Immature natural killer cell (primary cell): ENCODE measurements around the gene SEMA7A. TPM values are rescaled to one million over a fixed set of nuclear protein-coding genes. Genes with fewer than 3 reads are reported as not detected.

Experiments
- DNase-seq, 3 donors: peaks; one replicate each; pipeline ENCODE4 v3.0.0; 2022; ENCODE audit warnings: mixed read lengths in 1 of 3
- H3K27ac Mint-ChIP-seq, 6 donors: one replicate each; pipeline ENCODE4 v1.8.0; 2020; ENCODE audit warnings: mixed read lengths in 6 of 6, mild to moderate bottlenecking in 5 of 6, inconsistent platforms in 4 of 6, moderate library complexity in 3 of 6
- H3K27me3 Mint-ChIP-seq, 3 donors: one replicate each; pipeline ENCODE4 v1.8.0; 2020 to 2021; ENCODE audit warnings: low read depth in 3 of 3, mild to moderate bottlenecking in 3 of 3, mixed read lengths in 3 of 3, moderate library complexity in 3 of 3, inconsistent platforms in 1 of 3
- H3K36me3 Mint-ChIP-seq, 3 donors: one replicate each; pipeline ENCODE4 v1.8.0; 2020; ENCODE audit warnings: mixed read lengths in 3 of 3, inconsistent platforms in 2 of 3, mild to moderate bottlenecking in 2 of 3
- H3K4me1 Mint-ChIP-seq, 2 donors: one replicate each; pipeline ENCODE4 v1.8.0; 2020; ENCODE audit warnings: inconsistent platforms in 2 of 2, mild to moderate bottlenecking in 2 of 2, mixed read lengths in 2 of 2, moderate library complexity in 1 of 2
- H3K4me3 Mint-ChIP-seq, 5 donors: one replicate each; pipeline ENCODE4 v1.8.0; 2020; ENCODE audit warnings: mild to moderate bottlenecking in 5 of 5, mixed read lengths in 5 of 5, inconsistent platforms in 3 of 5, moderate library complexity in 3 of 5
- H3K9me3 Mint-ChIP-seq, 6 donors: one replicate each; pipeline ENCODE4 v1.8.0; 2020; ENCODE audit warnings: mild to moderate bottlenecking in 6 of 6, mixed read lengths in 6 of 6, inconsistent platforms in 4 of 6, moderate library complexity in 3 of 6
- polyA plus RNA-seq, 3 donors: library from polyadenylated mRNA; unstranded; fragments of 300-500 nt; fragmentation: Illumina TruSeq; gene quantifications; one replicate each; pipeline ENCODE4 v1.2.3, GENCODE V29; 2021

Gene SEMA7A
- polyA plus RNA-seq, 3 donors from 2014 or later: 0.90 to 3.7 TPM; not detected in 1

- peaks cover 5 to 20% (median 10%) of the 10 kb centered on the region in 3 donors for H3K36me3 Mint-ChIP-seq
- H3K27ac Mint-ChIP-seq: no peak overlapping the region
- H3K4me3 Mint-ChIP-seq: no peak overlapping the region
- no peak for DNase-seq
- H3K9me3 Mint-ChIP-seq: no peaks in the 10 kb centered on the region
- H3K4me1 Mint-ChIP-seq: peaks cover 10% of the 10 kb centered on the region in 2 donors
- H3K27me3 Mint-ChIP-seq: peaks cover 0 to 4% (median 0%) of the 10 kb centered on the region in 3 donors
These were observed 19.0 kb downstream of the SEMA7A start for GRCh38 chr15:74414603-74415338.

- H3K4me3 Mint-ChIP-seq: no peak overlapping the region
- no peaks in the 10 kb centered on the region for H3K9me3 Mint-ChIP-seq
- H3K4me1 Mint-ChIP-seq: peaks cover 5 to 6% of the 10 kb centered on the region in 2 donors
- H3K36me3 Mint-ChIP-seq: peaks cover 5 to 20% (median 10%) of the 10 kb centered on the region in 3 donors
- H3K27me3 Mint-ChIP-seq: peaks cover 0 to 4% (median 0%) of the 10 kb centered on the region in 3 donors
- no peak for DNase-seq
- peak overlapping the region in 1 of 6 donors; percentile 4 for H3K27ac Mint-ChIP-seq
These were observed 19.6 kb downstream of the SEMA7A start for GRCh38 chr15:74414081-74414580.

GRCh38 chr15:74413350-74414080 lies 20.2 kb downstream of the SEMA7A start:
- Mint-ChIP-seq H3K4me3 (no peak overlapping the region), H3K4me1 (peaks cover 2 to 6% of the 10 kb centered on the region in 2 donors), H3K27ac (no peak overlapping the region), H3K36me3 (peaks cover 5 to 20% (median 10%) of the 10 kb centered on the region in 3 donors), H3K27me3 (peaks cover 0 to 4% (median 0%) of the 10 kb centered on the region in 3 donors), H3K9me3 (no peaks in the 10 kb centered on the region)
- no peak for DNase-seq

DNA sequence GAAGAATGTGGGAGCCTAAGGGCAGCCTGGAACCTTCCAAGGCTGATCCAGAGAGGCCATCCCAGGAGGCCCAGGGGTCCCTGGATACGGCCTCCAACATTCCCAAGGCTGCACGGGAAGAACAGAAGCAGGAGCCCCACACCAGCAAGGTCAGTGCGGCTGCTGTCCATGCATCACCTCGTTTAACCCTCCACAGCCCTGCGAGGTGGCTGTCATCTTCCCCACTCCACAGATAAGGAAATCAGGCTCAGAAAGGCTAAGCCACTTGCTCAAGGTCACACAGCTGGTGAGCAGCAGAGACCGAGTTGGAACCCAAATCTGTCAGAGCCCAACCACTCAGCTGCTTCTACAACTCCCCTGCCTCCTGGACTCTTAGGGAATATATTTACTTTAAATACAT lies 21.6 kb downstream of the SEMA7A start:
- H3K4me3 Mint-ChIP-seq: no peak overlapping the region
- H3K4me1 Mint-ChIP-seq: peaks cover 2 to 9% of the 10 kb centered on the region in 2 donors
- H3K27me3 Mint-ChIP-seq: peaks cover 0 to 4% (median 0%) of the 10 kb centered on the region in 3 donors
- DNase-seq: no peak
- H3K36me3 Mint-ChIP-seq: peaks cover 5 to 20% (median 10%) of the 10 kb centered on the region in 3 donors
- no peak overlapping the region for H3K27ac Mint-ChIP-seq
- no peaks in the 10 kb centered on the region for H3K9me3 Mint-ChIP-seq

- H3K27me3 Mint-ChIP-seq: peaks cover 0 to 4% (median 0%) of the 10 kb centered on the region in 3 donors
- no peak overlapping the region for H3K4me3 Mint-ChIP-seq
- H3K9me3 Mint-ChIP-seq: no peaks in the 10 kb centered on the region
- peaks cover 2 to 14% of the 10 kb centered on the region in 2 donors for H3K4me1 Mint-ChIP-seq
- no peak for DNase-seq
- peaks cover 5 to 20% (median 10%) of the 10 kb centered on the region in 3 donors for H3K36me3 Mint-ChIP-seq
- no peak overlapping the region for H3K27ac Mint-ChIP-seq
These were observed 22.1 kb downstream of the SEMA7A start for GRCh38 chr15:74411686-74412085.

DNA sequence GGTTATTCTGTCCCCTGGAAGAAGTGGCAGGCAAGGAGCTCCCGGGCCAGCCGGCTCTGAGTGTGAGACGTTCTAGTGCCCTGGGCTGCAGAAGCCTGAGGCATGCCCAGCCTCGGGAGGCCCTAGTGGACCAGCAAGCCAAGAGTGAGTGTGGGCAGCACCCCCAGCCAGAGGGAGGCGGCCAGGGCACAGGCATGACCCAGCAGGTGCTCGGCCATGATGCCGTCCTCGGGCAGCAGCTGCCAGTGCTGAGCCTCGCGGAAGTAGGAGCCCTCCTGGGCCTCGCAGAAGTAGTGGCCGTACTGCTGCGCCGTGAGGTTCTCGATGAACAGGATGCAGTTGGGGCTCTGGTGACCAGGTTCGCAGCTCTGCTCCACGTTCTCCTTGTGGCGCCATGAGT lies 23.3 kb downstream of the SEMA7A start:
- Mint-ChIP-seq H3K9me3 (no peaks in the 10 kb centered on the region), H3K27ac (no peak overlapping the region), H3K4me1 (peaks cover 8 to 26% of the 10 kb centered on the region in 2 donors), H3K36me3 (peaks cover 0 to 20% (median 5%) of the 10 kb centered on the region in 3 donors), H3K4me3 (no peak overlapping the region), H3K27me3 (peaks cover 0 to 4% (median 0%) of the 10 kb centered on the region in 3 donors)
- no peak for DNase-seq

DNA sequence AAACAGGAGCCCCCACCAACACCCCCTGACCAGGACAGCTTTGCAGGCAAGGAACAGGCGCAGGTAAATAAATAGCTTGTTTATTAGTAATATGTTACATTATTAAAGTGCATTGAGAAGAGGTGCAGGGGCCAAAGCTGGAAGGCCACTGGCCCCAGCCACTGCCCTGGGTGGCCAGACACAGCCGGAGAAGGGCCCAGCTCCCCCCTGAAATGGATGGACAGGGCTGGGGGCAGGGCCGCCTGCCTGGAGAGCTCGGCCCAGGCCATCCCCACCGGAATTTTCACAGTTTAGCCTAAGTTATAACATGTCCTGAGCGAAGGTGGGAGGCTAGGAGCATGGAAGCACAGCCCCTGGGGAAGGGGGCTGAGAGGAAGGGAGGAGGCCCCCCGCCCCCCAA lies 24.5 kb downstream of the SEMA7A start:
- peaks cover 11 to 29% of the 10 kb centered on the region in 2 donors for H3K4me1 Mint-ChIP-seq

DNA sequence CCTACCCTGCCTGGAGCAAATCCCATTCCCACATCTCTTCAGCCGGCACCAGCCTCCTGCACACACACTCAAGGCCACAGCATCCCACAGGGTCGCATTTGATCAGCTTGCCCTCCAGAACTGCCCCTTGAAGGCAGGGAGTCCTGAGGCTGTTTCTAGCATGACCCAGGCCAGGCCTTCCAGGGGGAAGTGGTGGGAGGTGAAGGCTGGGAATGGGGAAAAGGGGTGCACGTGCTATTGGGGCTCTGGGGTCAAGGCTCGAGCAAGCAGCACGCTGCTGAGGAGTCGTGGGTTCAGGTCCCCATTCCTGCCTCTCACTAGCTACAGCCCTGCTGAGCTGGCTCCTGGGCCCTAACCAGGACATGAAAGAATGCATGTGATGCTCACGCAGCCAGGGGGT lies 24.9 kb downstream of the SEMA7A start:
- no peaks in the 10 kb centered on the region for H3K27me3 Mint-ChIP-seq
- H3K27ac Mint-ChIP-seq: peak overlapping the region in 4 of 6 donors; percentile 11 to 86 (median 64)
- no peaks in the 10 kb centered on the region for H3K9me3 Mint-ChIP-seq
- H3K4me3 Mint-ChIP-seq: no peak overlapping the region
- H3K4me1 Mint-ChIP-seq: peaks cover 15 to 33% of the 10 kb centered on the region in 2 donors
- DNase-seq: no peak
- H3K36me3 Mint-ChIP-seq: peaks cover 0 to 11% (median 0%) of the 10 kb centered on the region in 3 donors

More for the DNA sequence above, 24.5 kb downstream of the SEMA7A start:
- Mint-ChIP-seq H3K27me3 (peaks cover 0 to 3% (median 0%) of the 10 kb centered on the region in 3 donors), H3K27ac (no peak overlapping the region), H3K36me3 (peaks cover 0 to 14% (median 4%) of the 10 kb centered on the region in 3 donors), H3K4me3 (no peak overlapping the region), H3K9me3 (no peaks in the 10 kb centered on the region)
- no peak for DNase-seq

GRCh38 chr15:74408385-74408784 lies 25.4 kb downstream of the SEMA7A start:
- Mint-ChIP-seq H3K36me3 (peaks cover 0 to 11% (median 0%) of the 10 kb centered on the region in 3 donors), H3K4me3 (no peak overlapping the region), H3K9me3 (no peaks in the 10 kb centered on the region), H3K27me3 (no peaks in the 10 kb centered on the region), H3K4me1 (peaks cover 18 to 37% of the 10 kb centered on the region in 2 donors), H3K27ac (peak overlapping the region in 4 of 6 donors; percentile 11 to 86 (median 64))
- DNase-seq: no peak

DNA sequence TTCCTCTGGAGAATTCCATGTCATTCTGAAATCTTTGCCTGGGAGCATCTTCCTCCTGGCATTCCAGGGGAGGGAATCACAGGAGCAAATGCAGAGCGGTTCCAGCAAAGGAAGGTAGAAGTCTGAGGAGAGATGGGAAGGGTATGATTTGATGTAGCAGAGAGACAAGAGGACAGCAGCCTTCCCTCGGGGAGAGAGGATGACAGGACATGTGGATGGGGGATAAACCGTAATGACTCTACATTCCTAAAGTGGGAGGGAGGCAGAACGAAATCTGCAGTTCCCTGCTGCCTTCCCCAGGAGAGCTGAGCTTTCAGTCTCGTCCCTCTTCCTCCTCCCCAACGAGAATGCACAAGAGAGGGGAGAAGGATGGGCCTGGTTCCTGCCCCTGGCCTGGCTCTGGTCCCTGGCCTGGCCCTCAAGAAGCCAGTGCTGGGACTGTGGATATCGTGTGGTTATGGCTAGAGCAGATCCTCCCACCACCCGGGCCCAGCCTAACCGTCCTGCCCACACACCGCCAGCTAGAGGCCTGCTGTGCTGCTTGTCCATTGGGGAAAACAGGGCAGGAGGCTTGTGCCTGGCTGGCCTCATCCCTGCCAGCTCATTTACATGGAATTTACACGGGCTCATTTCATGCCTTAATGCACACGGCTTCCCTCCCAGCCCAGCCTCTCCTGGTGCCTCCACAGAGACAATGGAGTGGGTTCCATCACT lies 26.6 kb downstream of the SEMA7A start:
- Mint-ChIP-seq H3K4me1 (peaks cover 30 to 50% of the 10 kb centered on the region in 2 donors), H3K27ac (peak overlapping the region in 5 of 6 donors; percentile 36 to 56 (median 50)), H3K36me3 (no peaks in the 10 kb centered on the region), H3K4me3 (no peak overlapping the region), H3K27me3 (no peaks in the 10 kb centered on the region), H3K9me3 (no peaks in the 10 kb centered on the region)
- no peak for DNase-seq

GRCh38 chr15:74406517-74406916 lies 27.2 kb downstream of the SEMA7A start:
- Mint-ChIP-seq H3K4me3 (peak overlapping the region in 1 of 5 donors; percentile 44), H3K36me3 (no peaks in the 10 kb centered on the region), H3K9me3 (peaks cover 0 to 2% (median 0%) of the 10 kb centered on the region in 6 donors), H3K27me3 (no peaks in the 10 kb centered on the region), H3K27ac (peak overlapping the region; percentile 14 to 67 (median 45)), H3K4me1 (peaks cover 36 to 56% of the 10 kb centered on the region in 2 donors)
- DNase-seq: no peak

GRCh38 chr15:74405823-74406222 lies 27.9 kb downstream of the SEMA7A start:
- peak in 1 of 3 donors; percentile 10 for DNase-seq
- Mint-ChIP-seq H3K27me3 (no peaks in the 10 kb centered on the region), H3K36me3 (no peaks in the 10 kb centered on the region), H3K4me1 (peaks cover 43 to 63% of the 10 kb centered on the region in 2 donors), H3K4me3 (peak overlapping the region in 4 of 5 donors; percentile 34 to 55 (median 41)), H3K9me3 (peaks cover 0 to 2% (median 0%) of the 10 kb centered on the region in 6 donors), H3K27ac (peak overlapping the region in 5 of 6 donors; percentile 36 to 75 (median 66))

- H3K9me3 Mint-ChIP-seq: peaks cover 0 to 2% (median 0%) of the 10 kb centered on the region in 6 donors
- peaks cover 0 to 2% (median 0%) of the 10 kb centered on the region in 3 donors for H3K27me3 Mint-ChIP-seq
- peak overlapping the region in 4 of 6 donors; percentile 22 to 84 (median 79) for H3K27ac Mint-ChIP-seq
- H3K36me3 Mint-ChIP-seq: no peaks in the 10 kb centered on the region
- no peak for DNase-seq
- peaks cover 57 to 80% of the 10 kb centered on the region in 2 donors for H3K4me1 Mint-ChIP-seq
- no peak overlapping the region for H3K4me3 Mint-ChIP-seq
These were observed 29.7 kb downstream of the SEMA7A start for GRCh38 chr15:74403991-74404563.
